ENCODE data around the gene FSD1. TPM values are rescaled to one million over a fixed set of nuclear protein-coding genes. Genes with fewer than 3 reads are reported as not detected.

The FSD1 gene
- total RNA-seq, 4 donors from 2014 or later = 0.29 to 0.50 TPM; not detected in 2

- peaks cover 26 to 54% (median 48%) of the 10 kb centered on the region in 4 donors for H3K36me3 ChIP-seq
- TF ChIP-seq POLR2AphosphoS5 (IDR thresholded peaks at IDR 0.05) (no peak), EP300 (IDR thresholded peaks at IDR 0.05) (no peak), POLR2A (IDR thresholded peaks at IDR 0.05; ENCODE audit: low read depth) (no peak), CTCF (IDR thresholded peaks at IDR 0.05) (no peak)
- WGBS = 79% methylated on average over 9 of the region's 10 CpGs
- H3K9me3 ChIP-seq = no peaks in the 10 kb centered on the region
- H3K4me1 ChIP-seq = peaks cover 48 to 56% (median 51%) of the 10 kb centered on the region in 4 donors
- intact Hi-C loops (cut with DNase I) = no loop called here
- no peaks in the 10 kb centered on the region for H3K27me3 ChIP-seq
- H3K4me3 ChIP-seq = no peak overlapping the region
- H3K27ac ChIP-seq (replicated peaks in 1 of 4) = peak overlapping the region in 2 of 4 donors; percentile 18 to 54
- no peak for DNase-seq (ENCODE audit: extremely low spot score)
Observed at GRCh38 chr19:4367336-4367723, 62.9 kb downstream of the FSD1 start.

- no peak for DNase-seq (ENCODE audit: extremely low spot score)
- TF ChIP-seq POLR2A (IDR thresholded peaks at IDR 0.05; ENCODE audit: low read depth) = no peak
- TF ChIP-seq CTCF (IDR thresholded peaks at IDR 0.05) = no peak
- no peak for TF ChIP-seq EP300 (IDR thresholded peaks at IDR 0.05)
- no peak for TF ChIP-seq POLR2AphosphoS5 (IDR thresholded peaks at IDR 0.05)
- peaks cover 52 to 60% (median 56%) of the 10 kb centered on the region in 4 donors for H3K4me1 ChIP-seq
- WGBS = 87% methylated on average over 9 of the region's 13 CpGs
- H3K27me3 ChIP-seq = no peaks in the 10 kb centered on the region
- intact Hi-C loops (cut with DNase I) = no loop called here
- no peaks in the 10 kb centered on the region for H3K9me3 ChIP-seq
- peak overlapping the region; percentile 54 to 88 (median 76) for H3K27ac ChIP-seq (replicated peaks in 1 of 4)
- H3K36me3 ChIP-seq = peaks cover 26 to 50% (median 44%) of the 10 kb centered on the region in 4 donors
- no peak overlapping the region for H3K4me3 ChIP-seq
Observed at GRCh38 chr19:4367781-4368127, 63.4 kb downstream of the FSD1 start.

GRCh38 chr19:4368128-4368820 lies 63.9 kb downstream of the FSD1 start:
- H3K4me3 ChIP-seq = no peak overlapping the region
- intact Hi-C loops (cut with DNase I) = no loop called here
- TF ChIP-seq EP300 (IDR thresholded peaks at IDR 0.05) (no peak), CTCF (IDR thresholded peaks at IDR 0.05) (no peak), POLR2A (IDR thresholded peaks at IDR 0.05; ENCODE audit: low read depth) (no peak), POLR2AphosphoS5 (IDR thresholded peaks at IDR 0.05) (no peak)
- H3K9me3 ChIP-seq = no peaks in the 10 kb centered on the region
- H3K4me1 ChIP-seq = peaks cover 58 to 65% (median 61%) of the 10 kb centered on the region in 4 donors
- H3K27ac ChIP-seq (replicated peaks in 1 of 4) = peak overlapping the region; percentile 54 to 88 (median 76)
- H3K36me3 ChIP-seq = peaks cover 24 to 45% (median 39%) of the 10 kb centered on the region in 4 donors
- no peak for DNase-seq (ENCODE audit: extremely low spot score)
- no peaks in the 10 kb centered on the region for H3K27me3 ChIP-seq
- 44% methylated on average over 17 of the region's 19 CpGs for WGBS

- Histone ChIP-seq H3K36me3 (peaks cover 14 to 34% (median 28%) of the 10 kb centered on the region in 4 donors), H3K4me1 (peaks cover 68 to 75% (median 71%) of the 10 kb centered on the region in 4 donors), H3K4me3 (peak overlapping the region; percentile 12 to 45 (median 28)), H3K27ac (replicated peaks in 1 of 4) (peak overlapping the region; percentile 54 to 88 (median 76)), H3K9me3 (no peaks in the 10 kb centered on the region), H3K27me3 (no peaks in the 10 kb centered on the region)
- TF ChIP-seq CTCF (IDR thresholded peaks at IDR 0.05) = no peak
- peak in 1 of 2 donors; percentile 29 for TF ChIP-seq POLR2AphosphoS5 (IDR thresholded peaks at IDR 0.05)
- 39% methylated on average over 19 of the region's 25 CpGs for WGBS
- DNase-seq (ENCODE audit: extremely low spot score) = no peak
- intact Hi-C loops (cut with DNase I) = no loop called here
Observed at GRCh38 chr19:4369109-4369887, 64.9 kb downstream of the FSD1 start.
